H1 (cell line): ENCODE measurements around the gene SHC3. TPM values are rescaled to one million over a fixed set of nuclear protein-coding genes. Genes with fewer than 3 reads are reported as not detected.

Source experiments
- CHD1 ChIP-seq: IDR thresholded peaks from 2 replicates; pipeline ENCODE4 v1.6.1; 2012; ENCODE audit warnings: low read depth, low read length, improper control_type of control experiment
- GABPA ChIP-seq: IDR thresholded peaks from 2 replicates; pipeline ENCODE4 v1.6.1; 2011; ENCODE audit warnings: mild to moderate bottlenecking, low read length, moderate library complexity, borderline replicate concordance; ENCODE audit not compliant: insufficient read depth
- PHF8 ChIP-seq: fragments of 200-600 bp; sonication (generic); conservative IDR thresholded peaks from 2 replicates; pipeline ENCODE4 v1.7.1; 2012; ENCODE audit warnings: low read depth, mild to moderate bottlenecking, inconsistent platforms, low read length, moderate library complexity
- SP2 ChIP-seq: IDR thresholded peaks from 2 replicates; pipeline ENCODE4 v1.6.1; 2012; ENCODE audit warnings: mild to moderate bottlenecking, low read length, inconsistent platforms
- SUZ12 ChIP-seq: fragments of 200-600 bp; sonication (generic); IDR thresholded peaks from 2 replicates; pipeline ENCODE4 v1.6.1; 2012; ENCODE audit warnings: mild to moderate bottlenecking, inconsistent platforms, low read length, moderate library complexity, mixed read lengths
- polyA plus RNA-seq, 7 experiments: library from polyadenylated mRNA; depleted of rRNA in 3 of 7; stranded (reverse) in 5 of 7; unstranded in 2 of 7; fragments of >200 nt in 5 of 7; fragments of 200-250 nt in 2 of 7; gene quantifications; 1 replicate in 5 of 7; 2 replicates in 1 of 7; 4 replicates in 1 of 7; pipeline versions ENCODE4 v1.2.1 to v1.2.3, GENCODE V29; 2011 to 2013; ENCODE audit warnings: missing spikeins in 2 of 7, mixed read lengths in 2 of 7
- total RNA-seq: library from RNA; stranded (reverse); fragmentation: NEBNext Ultra II Directional; extraction: Animal tissue kit (Norgen Biotek cat#: 25700); gene quantifications from 2 replicates; pipeline ENCODE4 v1.2.1, GENCODE V29; 2021
- TF ChIP-seq, protein P1 (sequence below): fragments of 300-600 bp; sonication (generic); IDR thresholded peaks from 2 replicates; pipeline ENCODE4 v1.7.1; 2012; ENCODE audit warnings: low read length, moderate library complexity, mild to moderate bottlenecking, inconsistent platforms; ENCODE audit not compliant: insufficient replicate concordance
- TF ChIP-seq, protein P2 (sequence below): IDR thresholded peaks from 2 replicates; pipeline ENCODE4 v1.6.1; 2012; ENCODE audit warnings: inconsistent platforms
- TF ChIP-seq, protein P3 (sequence below): IDR thresholded peaks from 2 replicates; pipeline ENCODE4 v1.6.1; 2012; ENCODE audit warnings: inconsistent platforms

The SHC3 gene
- total and polyA plus RNA-seq, 2 of the 8 experiments (the other 6 are each of a cell fraction or from before 2014, with no cell fraction given): 1.4 to 7.1 TPM

DNA sequence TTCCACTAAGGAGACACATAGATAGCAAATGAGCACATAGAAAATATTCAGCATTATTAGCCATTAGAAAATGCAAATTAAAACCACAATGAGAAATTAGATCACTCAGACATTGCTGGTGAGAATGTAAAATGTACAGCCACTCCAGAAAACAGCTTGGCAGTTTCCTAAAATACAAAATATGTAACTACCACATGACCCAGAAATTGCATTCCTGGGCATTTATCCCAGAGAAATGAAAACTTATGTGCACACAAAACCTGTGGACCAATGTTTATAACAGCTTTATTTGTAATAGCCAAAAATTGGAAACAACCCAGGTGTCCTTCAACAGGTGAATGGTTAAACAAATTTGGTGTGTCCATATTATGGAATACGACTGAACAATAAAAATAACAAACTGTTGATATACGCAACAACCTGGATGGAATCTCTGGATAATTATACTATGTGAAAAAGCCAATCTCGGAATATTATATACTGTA lies 34.8 kb upstream of the SHC3 start (continued):
- TF ChIP-seq, protein P1, sequence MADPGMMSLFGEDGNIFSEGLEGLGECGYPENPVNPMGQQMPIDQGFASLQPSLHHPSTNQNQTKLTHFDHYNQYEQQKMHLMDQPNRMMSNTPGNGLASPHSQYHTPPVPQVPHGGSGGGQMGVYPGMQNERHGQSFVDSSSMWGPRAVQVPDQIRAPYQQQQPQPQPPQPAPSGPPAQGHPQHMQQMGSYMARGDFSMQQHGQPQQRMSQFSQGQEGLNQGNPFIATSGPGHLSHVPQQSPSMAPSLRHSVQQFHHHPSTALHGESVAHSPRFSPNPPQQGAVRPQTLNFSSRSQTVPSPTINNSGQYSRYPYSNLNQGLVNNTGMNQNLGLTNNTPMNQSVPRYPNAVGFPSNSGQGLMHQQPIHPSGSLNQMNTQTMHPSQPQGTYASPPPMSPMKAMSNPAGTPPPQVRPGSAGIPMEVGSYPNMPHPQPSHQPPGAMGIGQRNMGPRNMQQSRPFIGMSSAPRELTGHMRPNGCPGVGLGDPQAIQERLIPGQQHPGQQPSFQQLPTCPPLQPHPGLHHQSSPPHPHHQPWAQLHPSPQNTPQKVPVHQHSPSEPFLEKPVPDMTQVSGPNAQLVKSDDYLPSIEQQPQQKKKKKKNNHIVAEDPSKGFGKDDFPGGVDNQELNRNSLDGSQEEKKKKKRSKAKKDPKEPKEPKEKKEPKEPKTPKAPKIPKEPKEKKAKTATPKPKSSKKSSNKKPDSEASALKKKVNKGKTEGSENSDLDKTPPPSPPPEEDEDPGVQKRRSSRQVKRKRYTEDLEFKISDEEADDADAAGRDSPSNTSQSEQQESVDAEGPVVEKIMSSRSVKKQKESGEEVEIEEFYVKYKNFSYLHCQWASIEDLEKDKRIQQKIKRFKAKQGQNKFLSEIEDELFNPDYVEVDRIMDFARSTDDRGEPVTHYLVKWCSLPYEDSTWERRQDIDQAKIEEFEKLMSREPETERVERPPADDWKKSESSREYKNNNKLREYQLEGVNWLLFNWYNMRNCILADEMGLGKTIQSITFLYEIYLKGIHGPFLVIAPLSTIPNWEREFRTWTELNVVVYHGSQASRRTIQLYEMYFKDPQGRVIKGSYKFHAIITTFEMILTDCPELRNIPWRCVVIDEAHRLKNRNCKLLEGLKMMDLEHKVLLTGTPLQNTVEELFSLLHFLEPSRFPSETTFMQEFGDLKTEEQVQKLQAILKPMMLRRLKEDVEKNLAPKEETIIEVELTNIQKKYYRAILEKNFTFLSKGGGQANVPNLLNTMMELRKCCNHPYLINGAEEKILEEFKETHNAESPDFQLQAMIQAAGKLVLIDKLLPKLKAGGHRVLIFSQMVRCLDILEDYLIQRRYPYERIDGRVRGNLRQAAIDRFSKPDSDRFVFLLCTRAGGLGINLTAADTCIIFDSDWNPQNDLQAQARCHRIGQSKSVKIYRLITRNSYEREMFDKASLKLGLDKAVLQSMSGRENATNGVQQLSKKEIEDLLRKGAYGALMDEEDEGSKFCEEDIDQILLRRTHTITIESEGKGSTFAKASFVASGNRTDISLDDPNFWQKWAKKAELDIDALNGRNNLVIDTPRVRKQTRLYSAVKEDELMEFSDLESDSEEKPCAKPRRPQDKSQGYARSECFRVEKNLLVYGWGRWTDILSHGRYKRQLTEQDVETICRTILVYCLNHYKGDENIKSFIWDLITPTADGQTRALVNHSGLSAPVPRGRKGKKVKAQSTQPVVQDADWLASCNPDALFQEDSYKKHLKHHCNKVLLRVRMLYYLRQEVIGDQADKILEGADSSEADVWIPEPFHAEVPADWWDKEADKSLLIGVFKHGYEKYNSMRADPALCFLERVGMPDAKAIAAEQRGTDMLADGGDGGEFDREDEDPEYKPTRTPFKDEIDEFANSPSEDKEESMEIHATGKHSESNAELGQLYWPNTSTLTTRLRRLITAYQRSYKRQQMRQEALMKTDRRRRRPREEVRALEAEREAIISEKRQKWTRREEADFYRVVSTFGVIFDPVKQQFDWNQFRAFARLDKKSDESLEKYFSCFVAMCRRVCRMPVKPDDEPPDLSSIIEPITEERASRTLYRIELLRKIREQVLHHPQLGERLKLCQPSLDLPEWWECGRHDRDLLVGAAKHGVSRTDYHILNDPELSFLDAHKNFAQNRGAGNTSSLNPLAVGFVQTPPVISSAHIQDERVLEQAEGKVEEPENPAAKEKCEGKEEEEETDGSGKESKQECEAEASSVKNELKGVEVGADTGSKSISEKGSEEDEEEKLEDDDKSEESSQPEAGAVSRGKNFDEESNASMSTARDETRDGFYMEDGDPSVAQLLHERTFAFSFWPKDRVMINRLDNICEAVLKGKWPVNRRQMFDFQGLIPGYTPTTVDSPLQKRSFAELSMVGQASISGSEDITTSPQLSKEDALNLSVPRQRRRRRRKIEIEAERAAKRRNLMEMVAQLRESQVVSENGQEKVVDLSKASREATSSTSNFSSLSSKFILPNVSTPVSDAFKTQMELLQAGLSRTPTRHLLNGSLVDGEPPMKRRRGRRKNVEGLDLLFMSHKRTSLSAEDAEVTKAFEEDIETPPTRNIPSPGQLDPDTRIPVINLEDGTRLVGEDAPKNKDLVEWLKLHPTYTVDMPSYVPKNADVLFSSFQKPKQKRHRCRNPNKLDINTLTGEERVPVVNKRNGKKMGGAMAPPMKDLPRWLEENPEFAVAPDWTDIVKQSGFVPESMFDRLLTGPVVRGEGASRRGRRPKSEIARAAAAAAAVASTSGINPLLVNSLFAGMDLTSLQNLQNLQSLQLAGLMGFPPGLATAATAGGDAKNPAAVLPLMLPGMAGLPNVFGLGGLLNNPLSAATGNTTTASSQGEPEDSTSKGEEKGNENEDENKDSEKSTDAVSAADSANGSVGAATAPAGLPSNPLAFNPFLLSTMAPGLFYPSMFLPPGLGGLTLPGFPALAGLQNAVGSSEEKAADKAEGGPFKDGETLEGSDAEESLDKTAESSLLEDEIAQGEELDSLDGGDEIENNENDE: no peak
- TF ChIP-seq GABPA (no peak), CHD1 (no peak), SUZ12 (no peak), SP2 (no peak), PHF8 (no peak)
- TF ChIP-seq, protein P2, sequence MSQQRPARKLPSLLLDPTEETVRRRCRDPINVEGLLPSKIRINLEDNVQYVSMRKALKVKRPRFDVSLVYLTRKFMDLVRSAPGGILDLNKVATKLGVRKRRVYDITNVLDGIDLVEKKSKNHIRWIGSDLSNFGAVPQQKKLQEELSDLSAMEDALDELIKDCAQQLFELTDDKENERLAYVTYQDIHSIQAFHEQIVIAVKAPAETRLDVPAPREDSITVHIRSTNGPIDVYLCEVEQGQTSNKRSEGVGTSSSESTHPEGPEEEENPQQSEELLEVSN: no peak
- TF ChIP-seq, protein P3, sequence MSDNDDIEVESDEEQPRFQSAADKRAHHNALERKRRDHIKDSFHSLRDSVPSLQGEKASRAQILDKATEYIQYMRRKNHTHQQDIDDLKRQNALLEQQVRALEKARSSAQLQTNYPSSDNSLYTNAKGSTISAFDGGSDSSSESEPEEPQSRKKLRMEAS: no peak
- TF ChIP-seq, all 59 proteins: peak for 0
